Prostate gland (tissue), 2 donors: Measurements from ENCODE around the gene FAR2.

Experiments used
- POLR2AphosphoS5 ChIP-seq: sonication (generic); formaldehyde crosslinking; IDR thresholded peaks from one replicate; pipeline ENCODE4 v1.6.1; 2017; ENCODE audit warnings: antibody characterized with exemption
- TF ChIP-seq, protein P1 (sequence below), 4 experiments: fragments of 200-600 bp in 2 of 4; fragments of 450-650 bp in 2 of 4; sonication (generic) in 2 of 4; IDR thresholded peaks; 1 replicate in 3 of 4; 2 replicates in 1 of 4; pipeline ENCODE4 v1.5.1; 2016 to 2019; ENCODE audit warnings: antibody characterized with exemption in 4 of 4, mild to moderate bottlenecking in 2 of 4, moderate library complexity in 2 of 4

DNA sequence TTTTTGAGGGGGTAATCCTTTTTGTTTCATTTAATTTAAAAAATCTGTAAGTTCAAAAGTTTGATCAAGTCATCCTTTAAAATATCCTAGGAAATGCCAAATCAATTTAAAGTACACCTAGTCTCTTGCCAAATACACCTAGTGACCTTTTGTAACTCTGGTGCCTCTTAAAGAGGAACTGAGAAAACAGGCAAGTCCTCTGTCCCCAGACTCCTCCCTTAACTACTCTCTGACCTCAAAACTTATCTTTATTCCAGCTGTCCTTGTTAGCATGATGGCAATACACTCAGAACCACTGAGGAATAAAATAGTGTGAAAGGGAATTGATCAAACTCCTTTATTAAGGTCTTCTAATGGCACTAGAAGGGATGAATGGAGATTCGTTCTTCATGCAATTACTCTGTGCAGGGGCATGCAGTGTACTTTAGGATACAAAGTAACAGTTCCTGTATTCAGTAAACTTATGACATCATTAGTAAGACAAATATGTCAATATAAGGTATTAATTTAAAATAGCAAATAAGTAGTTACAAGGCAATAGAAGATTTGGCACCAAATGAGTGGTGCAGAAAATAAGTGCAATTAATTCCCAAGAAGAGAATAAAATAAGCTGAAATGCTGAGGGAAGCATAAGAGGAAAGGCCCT is 3.3 kb downstream of the FAR2 start:
- TF ChIP-seq, protein P1, sequence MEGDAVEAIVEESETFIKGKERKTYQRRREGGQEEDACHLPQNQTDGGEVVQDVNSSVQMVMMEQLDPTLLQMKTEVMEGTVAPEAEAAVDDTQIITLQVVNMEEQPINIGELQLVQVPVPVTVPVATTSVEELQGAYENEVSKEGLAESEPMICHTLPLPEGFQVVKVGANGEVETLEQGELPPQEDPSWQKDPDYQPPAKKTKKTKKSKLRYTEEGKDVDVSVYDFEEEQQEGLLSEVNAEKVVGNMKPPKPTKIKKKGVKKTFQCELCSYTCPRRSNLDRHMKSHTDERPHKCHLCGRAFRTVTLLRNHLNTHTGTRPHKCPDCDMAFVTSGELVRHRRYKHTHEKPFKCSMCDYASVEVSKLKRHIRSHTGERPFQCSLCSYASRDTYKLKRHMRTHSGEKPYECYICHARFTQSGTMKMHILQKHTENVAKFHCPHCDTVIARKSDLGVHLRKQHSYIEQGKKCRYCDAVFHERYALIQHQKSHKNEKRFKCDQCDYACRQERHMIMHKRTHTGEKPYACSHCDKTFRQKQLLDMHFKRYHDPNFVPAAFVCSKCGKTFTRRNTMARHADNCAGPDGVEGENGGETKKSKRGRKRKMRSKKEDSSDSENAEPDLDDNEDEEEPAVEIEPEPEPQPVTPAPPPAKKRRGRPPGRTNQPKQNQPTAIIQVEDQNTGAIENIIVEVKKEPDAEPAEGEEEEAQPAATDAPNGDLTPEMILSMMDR (IDR thresholded peaks at IDR 0.05): no peak
- no peak for TF ChIP-seq POLR2AphosphoS5
